ENCODE measurements around the gene LUZP1.

The LUZP1 gene

GRCh38 chr1:23080885-23081284 lies 87.8 kb downstream of the LUZP1 start:
- DNase-seq, result no peak

GRCh38 chr1:23079025-23079424 lies 89.6 kb downstream of the LUZP1 start:
- DNase-seq, result no peak

GRCh38 chr1:23074012-23074411 lies 94.6 kb downstream of the LUZP1 start:
- DNase-seq, result no peak

- no peak for DNase-seq
These were observed 99.0 kb downstream of the LUZP1 start for GRCh38 chr1:23069675-23070074.

- DNase-seq, result no peak
These were observed 99.5 kb downstream of the LUZP1 start for GRCh38 chr1:23069149-23069548.

- DNase-seq, result no peak
These were observed 102.6 kb downstream of the LUZP1 start for GRCh38 chr1:23066075-23066474.

- DNase-seq, result no peak
These were observed 103.3 kb downstream of the LUZP1 start for GRCh38 chr1:23065385-23065784.

- DNase-seq, result no peak
These were observed 106.4 kb downstream of the LUZP1 start for GRCh38 chr1:23062271-23062670.

GRCh38 chr1:23057301-23057700 lies 111.4 kb downstream of the LUZP1 start:
- no peak for DNase-seq

GRCh38 chr1:23051290-23051909 lies 117.3 kb downstream of the LUZP1 start:
- DNase-seq, result no peak

GRCh38 chr1:23050201-23050600 lies 118.5 kb downstream of the LUZP1 start:
- DNase-seq, result no peak

GRCh38 chr1:23044035-23044434 lies 124.6 kb downstream of the LUZP1 start:
- no peak for DNase-seq

GRCh38 chr1:23040509-23040908 lies 128.1 kb downstream of the LUZP1 start:
- no peak for DNase-seq

GRCh38 chr1:23039308-23039826 lies 129.3 kb downstream of the LUZP1 start:
- DNase-seq, result no peak

GRCh38 chr1:23037081-23037740 lies 131.4 kb downstream of the LUZP1 start:
- no peak for DNase-seq

GRCh38 chr1:23035823-23036452 lies 132.7 kb downstream of the LUZP1 start:
- no peak for DNase-seq

All from activated T-cell treated with anti-CD3 and anti-CD28 coated beads, Interleukin-2, amount 50 U/mL, for 1 hour (primary cell).